Peyer's patch (tissue), 4 donors: Measurements from ENCODE around the gene EIF4E1B.

Experiments used
- POLR2A ChIP-seq, 2 donors: fragments of 450-650 bp; IDR thresholded peaks; one replicate each; pipeline ENCODE4 v1.5.1; 2017; ENCODE audit warnings: antibody characterized with exemption in 2 of 2, mild to moderate bottlenecking in 2 of 2, moderate library complexity in 2 of 2
- TF ChIP-seq, protein P1 (sequence below), 6 experiments: fragments of 450-650 bp in 4 of 6; fragments of 200-600 bp in 2 of 6; sonication (generic) in 1 of 6; IDR thresholded peaks; one replicate each; pipeline ENCODE4 v1.5.1; 2017 to 2019; ENCODE audit warnings: antibody characterized with exemption in 6 of 6, mild to moderate bottlenecking in 3 of 6, moderate library complexity in 1 of 6

DNA sequence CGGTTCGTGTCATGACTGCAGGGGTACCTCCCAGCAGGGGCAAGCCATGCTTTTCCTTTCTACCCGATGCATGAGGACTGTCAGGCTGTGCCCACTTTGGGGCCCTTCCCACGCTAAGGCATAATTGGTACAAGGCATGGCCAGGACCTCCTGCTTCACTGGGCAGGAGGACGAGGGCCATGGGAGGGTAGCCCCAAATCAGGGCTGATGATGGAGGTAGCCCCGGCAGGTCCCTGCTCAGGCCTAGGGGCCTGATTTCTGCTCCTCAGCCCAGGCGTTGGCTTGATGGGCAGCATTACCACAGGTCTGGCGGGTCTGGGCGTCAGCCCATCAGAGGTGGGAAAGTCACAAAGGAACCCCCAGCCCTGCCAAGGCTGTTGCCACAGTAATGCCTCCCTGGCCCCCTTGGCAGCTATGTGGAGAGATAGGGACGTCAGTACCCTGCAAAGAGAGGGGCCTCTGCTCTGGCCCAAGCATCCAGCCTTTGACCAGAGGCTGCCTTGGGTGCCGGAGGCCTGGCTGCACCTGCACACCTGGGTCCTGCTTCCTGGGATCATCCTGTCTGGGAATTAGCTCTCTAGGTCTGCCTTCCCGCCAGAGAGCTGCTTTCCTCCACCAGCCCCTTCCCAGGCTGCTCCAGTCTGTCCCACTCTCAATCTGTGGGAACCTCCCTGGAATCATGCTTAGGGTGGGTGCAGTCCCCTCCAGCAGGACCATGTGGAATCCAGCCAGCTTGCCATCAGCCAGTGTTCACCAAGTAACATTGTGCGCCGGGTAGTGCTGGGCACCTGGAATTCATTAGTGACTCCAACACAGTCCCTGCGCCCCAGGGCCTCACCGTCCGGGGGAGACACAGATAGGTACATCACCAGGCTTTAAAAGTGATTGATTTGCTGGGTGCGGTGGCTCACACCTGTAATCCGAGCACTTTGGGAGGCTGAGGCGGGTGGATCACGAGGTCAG, 32.2 kb downstream of the EIF4E1B start:
- no peak for TF ChIP-seq POLR2A (IDR thresholded peaks at IDR 0.05)
- TF ChIP-seq, protein P1, sequence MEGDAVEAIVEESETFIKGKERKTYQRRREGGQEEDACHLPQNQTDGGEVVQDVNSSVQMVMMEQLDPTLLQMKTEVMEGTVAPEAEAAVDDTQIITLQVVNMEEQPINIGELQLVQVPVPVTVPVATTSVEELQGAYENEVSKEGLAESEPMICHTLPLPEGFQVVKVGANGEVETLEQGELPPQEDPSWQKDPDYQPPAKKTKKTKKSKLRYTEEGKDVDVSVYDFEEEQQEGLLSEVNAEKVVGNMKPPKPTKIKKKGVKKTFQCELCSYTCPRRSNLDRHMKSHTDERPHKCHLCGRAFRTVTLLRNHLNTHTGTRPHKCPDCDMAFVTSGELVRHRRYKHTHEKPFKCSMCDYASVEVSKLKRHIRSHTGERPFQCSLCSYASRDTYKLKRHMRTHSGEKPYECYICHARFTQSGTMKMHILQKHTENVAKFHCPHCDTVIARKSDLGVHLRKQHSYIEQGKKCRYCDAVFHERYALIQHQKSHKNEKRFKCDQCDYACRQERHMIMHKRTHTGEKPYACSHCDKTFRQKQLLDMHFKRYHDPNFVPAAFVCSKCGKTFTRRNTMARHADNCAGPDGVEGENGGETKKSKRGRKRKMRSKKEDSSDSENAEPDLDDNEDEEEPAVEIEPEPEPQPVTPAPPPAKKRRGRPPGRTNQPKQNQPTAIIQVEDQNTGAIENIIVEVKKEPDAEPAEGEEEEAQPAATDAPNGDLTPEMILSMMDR (IDR thresholded peaks at IDR 0.05): no peak
